Lower leg skin (tissue), 3 donors: ENCODE data around the gene RAB40B.

ENCODE experiments used
- POLR2A ChIP-seq, 2 donors: fragments of 450-650 bp; IDR thresholded peaks; one replicate each; pipeline ENCODE4 v1.6.1; 2016 to 2017; ENCODE audit warnings: antibody characterized with exemption in 2 of 2, mild to moderate bottlenecking in 1 of 2, moderate library complexity in 1 of 2
- TF ChIP-seq, protein P1 (sequence below), 3 donors: fragments of 450-650 bp; IDR thresholded peaks; one replicate each; pipeline ENCODE4 v1.5.1; 2016; ENCODE audit warnings: antibody characterized with exemption in 3 of 3, mild to moderate bottlenecking in 3 of 3, moderate library complexity in 2 of 3

DNA sequence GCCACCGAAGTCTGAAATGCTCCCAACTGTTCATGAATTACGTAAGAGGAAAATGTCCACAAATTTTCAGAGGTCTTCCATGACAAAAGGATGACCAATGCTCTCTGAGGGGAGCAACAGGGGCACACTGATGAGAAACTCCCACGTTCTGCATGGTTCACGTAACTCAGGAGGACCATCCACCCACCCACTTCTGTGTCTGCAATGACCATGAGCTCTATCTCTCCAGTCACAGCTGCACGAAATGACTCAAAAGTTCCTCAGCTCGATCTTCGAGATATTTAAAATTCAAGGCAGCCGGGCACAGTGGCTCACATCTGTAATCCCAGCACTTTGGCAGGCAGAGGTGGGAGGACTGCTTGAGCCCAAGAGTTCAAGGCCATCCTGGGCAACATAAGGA, 66.0 kb downstream of the RAB40B start:
- TF ChIP-seq, protein P1, sequence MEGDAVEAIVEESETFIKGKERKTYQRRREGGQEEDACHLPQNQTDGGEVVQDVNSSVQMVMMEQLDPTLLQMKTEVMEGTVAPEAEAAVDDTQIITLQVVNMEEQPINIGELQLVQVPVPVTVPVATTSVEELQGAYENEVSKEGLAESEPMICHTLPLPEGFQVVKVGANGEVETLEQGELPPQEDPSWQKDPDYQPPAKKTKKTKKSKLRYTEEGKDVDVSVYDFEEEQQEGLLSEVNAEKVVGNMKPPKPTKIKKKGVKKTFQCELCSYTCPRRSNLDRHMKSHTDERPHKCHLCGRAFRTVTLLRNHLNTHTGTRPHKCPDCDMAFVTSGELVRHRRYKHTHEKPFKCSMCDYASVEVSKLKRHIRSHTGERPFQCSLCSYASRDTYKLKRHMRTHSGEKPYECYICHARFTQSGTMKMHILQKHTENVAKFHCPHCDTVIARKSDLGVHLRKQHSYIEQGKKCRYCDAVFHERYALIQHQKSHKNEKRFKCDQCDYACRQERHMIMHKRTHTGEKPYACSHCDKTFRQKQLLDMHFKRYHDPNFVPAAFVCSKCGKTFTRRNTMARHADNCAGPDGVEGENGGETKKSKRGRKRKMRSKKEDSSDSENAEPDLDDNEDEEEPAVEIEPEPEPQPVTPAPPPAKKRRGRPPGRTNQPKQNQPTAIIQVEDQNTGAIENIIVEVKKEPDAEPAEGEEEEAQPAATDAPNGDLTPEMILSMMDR (IDR thresholded peaks at IDR 0.05): no peak
- TF ChIP-seq POLR2A (IDR thresholded peaks at IDR 0.05): no peak
